HG03159 (cell line): ENCODE measurements around the gene SCNN1B.
"Not testable (repeated sequence)": the region's sequence is repeated elsewhere in the genome, so short reads cannot be mapped to it uniquely, and the experiment has no call there.

Experiments
- ATAC-seq: cut with Tn5 transposase; IDR thresholded peaks from one replicate; pipeline ENCODE4 v1.9.1; 2021; ENCODE audit warnings: mild to moderate bottlenecking, moderate library complexity; ENCODE audit not compliant: unreplicated experiment

SCNN1B gene

DNA sequence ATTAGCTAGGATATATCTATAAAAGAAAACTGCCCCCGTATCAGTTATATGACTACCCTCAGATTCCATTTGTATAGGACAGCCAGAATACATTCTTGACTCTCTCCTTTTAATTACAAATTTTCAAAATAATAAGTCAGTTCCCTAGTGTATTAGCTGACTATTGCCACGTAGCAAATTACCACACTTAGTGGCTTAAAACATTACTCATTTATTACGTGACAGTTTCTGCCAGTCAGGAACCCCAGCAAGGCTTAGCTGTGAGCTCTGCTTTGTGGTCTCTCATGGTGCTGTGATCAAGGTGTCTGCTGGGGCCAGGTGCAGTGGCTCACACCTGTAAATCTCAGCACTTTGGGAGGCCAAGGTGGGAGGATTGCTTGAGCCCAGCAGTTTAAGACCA, 13.9 kb upstream of the SCNN1B start:
- ATAC-seq = no peak

DNA sequence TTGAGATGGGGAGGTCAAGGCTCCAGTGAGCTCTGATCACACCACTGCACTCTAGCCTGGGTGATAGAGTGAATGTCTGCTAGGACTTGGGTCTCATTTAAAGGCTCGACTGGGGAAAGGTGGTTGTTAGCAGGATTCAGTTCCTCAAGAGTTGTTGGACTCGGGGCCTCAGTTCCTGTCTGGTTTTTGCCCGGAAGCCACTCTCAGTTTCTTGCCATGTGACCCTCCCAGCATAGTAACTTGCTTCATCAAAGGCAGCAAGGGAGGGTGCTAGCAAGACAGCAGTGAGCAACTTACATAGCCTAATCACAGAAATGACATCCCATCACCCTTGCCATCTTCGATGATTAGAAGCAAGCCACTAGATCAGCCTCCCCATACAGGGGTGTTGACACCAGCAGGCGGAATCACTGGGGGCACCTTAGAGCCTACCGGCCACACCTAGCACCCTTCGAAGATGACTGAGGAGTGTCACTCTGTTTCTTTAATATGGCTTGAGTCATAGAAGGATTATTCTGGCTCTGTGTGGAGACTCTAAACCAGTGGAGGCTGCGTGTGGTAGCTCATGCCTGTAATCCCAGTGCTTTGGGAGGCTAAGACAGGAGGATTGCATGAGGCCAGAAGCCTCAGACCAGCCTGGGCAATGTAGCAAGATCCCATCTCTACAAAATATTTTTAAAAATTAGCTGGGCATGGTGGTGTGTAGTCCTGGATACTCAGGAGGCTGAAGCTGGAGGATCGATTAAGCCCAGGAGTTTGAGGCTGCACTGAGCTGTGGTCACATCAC, 13.2 kb upstream of the SCNN1B start:
- ATAC-seq = no peak

DNA sequence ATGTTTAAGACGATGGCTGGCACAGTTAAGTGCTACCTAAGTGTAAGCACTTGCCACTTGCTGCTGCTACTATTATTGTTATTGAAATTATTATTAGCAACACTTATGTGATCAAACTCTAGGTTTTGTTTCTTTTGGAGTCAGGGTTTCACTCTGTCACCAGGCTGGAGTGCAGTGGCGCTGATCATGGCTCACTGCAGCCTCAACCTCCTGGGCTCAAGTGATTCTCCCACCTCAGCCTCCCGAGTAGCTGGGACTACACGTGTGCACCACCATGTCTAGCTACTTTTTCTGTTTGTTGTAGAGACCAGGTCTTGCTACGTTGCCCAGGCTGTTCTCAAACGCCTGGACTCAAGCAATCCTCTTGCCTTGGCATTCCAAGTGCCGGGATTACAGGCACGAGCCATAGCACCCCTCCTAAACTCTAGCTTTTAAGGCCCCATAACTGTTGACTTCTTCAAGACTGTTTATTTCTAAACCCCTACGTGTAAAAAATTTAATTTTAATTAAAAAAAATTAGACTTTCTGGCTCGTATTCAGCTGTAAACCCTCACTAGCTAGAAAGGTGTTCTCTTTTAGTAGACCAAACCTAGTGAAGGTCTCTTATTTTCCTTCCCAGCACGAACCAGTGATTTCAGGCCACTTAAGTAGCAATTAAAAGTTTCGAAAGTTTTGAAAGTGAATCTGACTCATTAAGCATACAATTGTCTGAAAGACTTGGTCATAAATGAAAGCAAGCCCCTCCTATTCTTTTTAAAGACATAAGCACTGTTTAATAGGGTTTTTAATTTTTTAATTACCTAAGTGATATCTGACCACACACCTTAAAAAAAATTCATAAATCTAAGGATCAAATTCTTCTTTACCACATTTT, 11.7 kb upstream of the SCNN1B start:
- ATAC-seq = no peak

DNA sequence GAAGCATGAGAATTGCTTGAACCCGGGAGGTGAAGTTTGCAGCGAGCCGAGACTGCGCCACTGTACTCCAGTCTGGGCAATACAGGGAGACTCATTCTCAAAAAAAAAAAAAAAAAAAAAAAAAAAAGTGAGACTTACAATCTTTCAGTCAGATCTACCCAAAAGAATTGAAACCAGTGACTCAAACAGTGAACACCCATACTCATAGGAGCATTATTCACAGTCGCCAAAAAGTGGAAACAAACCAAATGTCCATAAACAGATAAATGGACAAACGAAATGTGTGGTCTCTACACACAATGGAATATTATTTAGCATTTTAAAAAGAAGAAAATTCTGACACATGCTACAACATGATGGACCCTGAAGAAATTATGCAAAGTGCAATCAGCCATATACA, 9.1 kb upstream of the SCNN1B start:
- ATAC-seq = no peak

DNA sequence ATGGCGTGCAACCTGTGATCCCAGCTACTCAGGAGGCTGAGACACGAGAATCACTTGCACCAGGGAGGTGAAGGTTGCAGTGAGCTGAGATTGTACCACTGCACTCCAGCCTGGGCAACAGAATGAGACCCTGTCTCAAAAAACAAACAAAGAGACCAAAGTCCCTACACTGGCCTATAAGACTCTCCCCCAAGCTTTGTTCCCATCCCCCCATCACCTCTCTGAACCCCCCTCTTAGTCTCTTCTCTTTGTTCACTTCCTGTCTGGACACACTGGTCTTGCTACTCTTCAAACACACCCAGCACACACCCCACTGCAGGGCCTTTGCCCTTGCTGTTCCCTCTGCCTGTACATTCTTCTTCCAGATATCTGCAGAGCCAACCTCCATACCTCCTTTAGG, 7.8 kb upstream of the SCNN1B start:
- no peak for ATAC-seq

DNA sequence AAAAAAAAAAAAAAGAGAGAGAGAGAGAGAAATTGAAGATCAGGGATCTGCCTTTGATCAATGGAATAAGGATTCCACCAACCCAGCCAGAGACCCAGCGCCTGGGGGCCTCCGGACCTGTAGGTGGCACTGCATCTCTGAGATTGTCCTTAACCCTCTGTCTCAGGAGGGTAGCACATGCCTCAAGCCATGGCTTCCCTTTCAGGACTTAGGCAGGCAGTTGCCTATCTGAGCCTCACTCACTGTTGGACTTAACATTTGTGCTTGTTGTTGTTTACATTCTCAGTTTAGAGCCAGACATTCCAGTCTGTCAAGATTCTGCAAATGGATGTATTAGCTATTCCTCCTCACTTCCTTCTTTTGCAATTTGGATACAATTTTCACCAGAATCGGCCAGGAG, 5.1 kb upstream of the SCNN1B start:
- no peak for ATAC-seq

DNA sequence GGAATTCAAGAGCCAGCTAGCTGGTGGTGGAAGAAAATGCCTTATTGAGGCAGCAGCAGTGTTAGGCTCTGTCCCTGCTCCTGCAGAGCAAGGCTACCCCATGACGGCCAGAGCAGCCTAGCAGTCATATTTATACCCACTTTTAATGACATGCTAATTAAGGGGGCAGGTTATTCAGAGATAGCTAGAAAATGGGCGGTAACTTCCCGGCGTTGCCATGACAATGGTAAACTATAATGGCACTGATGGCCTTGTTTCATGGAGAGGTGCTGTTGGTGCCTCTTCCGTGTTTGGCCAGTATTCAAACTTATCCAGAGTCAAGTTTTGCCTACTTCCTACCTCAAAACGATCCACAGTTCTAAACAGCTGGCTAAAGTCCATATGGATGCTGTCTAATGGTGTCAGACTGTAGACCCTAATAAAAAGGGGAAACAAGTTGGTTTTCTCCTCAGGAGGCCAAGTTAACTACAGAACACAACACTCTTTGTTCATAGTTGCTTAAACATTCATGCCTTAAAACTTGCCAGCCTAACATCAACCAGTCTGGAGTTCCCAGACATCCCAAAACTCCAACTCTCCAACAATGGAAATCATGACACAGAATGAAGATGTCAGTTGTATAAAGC, 3.7 kb upstream of the SCNN1B start:
- no peak for ATAC-seq

DNA sequence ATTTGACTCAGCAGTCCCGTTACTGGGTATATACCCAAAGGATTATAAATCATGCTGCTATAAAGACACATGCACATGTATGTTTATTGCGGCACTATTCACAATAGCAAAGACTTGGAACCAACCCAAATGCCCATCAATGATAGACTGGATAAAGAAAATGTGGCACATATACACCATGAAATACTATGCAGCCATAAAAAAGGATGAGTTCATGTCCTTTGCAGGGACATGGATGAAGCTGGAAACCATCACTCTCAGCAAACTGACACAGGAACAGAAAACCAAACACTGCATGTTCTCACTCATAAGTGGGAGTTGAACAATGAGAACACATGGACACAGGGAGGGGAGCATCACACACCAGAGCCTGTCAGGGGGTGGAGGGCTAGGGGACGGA, 2.3 kb upstream of the SCNN1B start:
- ATAC-seq = not testable (repeated sequence)

DNA sequence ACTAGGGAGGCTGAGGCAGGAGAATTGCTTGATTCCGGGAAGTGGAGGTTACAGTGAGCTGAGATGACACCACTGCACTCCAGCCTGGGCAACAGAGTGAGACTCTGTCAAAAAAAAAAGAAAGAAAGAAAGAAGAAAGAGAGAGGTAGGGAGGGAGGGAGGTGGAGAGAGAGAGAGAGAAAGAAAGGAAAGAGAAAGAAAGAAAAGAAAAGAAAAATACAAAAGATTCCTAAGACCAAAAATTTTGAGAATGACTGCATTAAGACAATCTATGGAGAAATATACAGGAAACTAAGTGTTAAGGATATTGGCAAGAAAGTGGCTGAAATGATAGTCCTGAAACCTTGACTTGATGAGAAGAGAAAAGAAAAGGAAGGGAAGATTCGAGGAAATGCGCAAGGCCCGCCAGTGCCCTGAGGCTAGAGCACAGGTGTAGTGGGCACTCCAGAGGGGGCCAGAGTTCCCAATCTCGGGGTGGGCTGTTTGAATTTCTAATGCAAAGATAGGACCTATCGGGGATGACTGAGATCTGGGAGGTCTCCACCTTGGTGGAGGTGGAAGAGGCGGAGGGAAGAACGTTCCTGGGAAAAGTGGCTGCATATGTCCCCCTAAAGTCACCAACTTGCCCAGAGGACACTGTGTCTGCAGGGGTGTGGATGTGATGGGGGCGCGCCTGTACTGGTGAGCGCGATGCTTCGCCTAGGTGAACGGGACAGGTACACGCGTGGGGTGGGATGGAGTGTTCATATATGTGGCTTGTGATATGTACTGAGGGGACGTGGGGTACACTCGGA, 654 bp upstream of the SCNN1B start:
- no peak for ATAC-seq

DNA sequence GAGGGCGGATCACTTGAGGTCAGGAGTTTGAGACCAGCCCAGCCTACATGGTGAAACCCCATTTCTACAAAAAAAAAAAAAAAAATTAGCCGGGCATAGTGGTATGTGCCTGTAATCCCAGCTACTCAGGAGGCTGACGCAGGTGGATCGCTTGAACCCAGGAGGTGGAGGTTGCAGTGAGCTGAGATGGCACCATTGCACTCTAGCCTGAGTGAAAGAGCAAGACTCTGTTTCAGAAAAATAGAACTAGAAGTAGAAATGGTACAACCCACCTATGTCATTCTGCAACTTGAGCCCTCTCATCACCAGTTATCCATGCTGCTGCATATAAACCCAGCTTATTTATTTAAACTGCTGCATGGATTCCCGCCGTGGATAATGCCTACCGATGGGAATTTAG, 1.6 kb downstream of the SCNN1B start:
- ATAC-seq = no peak

DNA sequence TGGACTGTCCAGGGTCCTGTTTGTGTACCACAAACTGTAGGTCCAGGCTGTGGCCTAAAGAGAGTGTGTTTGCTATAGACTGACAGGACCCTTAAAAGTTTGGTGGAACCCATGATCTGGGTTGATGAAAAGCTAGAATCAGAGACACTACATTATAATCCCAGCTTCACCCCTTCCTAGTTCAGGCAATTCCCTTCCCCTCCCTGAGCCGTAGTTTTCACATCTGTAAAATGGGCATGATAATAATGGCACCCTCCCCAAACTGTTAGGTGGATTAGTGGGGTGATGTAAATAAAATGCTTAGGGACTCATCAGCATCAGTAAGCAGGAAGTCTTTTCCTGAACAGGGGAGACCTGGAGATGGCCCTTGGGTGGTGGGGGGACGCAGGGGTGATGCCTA, 2.5 kb downstream of the SCNN1B start:
- ATAC-seq = no peak

DNA sequence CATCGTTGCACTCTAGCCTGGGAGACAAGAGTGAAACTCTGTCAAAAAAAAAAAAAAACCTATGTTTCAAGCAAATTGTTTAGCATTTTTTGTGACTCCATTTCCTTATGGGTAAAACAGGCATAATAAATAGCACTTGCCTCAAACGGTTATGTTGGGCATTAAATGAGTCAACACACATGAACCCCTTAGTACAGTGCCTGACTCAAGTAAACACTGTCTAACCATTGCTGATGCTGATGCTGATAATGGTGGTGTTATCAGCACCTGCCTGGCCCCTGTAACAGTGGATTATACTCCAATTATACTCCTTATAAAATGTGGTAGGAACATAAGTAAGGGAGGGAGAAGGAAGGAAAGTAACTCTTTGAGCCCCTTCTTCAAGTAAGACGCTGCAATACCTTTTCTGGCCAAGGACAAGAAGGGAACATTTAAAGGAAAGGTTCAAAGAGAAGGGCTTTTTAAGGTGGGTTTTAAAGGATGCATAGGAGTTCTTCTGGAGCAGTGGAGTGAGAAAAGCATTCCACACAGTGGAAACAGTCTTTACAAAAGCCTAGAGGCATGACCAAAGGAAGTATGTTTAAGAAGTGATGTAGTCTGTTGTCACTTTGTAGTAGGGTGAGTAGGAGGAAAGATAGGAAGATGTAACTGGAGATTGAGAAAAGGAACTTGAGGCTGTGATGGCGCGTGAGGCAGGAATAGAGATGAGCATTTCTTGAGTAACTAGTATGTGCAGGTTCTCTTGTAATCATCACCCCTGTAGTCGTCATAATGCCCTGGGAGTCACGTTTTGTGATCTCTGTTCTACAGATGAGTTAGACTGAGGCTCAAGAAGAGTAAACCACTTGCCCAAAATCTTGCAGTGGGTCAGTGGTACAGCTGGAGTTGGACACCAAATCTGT, 4.3 kb downstream of the SCNN1B start:
- no peak for ATAC-seq

DNA sequence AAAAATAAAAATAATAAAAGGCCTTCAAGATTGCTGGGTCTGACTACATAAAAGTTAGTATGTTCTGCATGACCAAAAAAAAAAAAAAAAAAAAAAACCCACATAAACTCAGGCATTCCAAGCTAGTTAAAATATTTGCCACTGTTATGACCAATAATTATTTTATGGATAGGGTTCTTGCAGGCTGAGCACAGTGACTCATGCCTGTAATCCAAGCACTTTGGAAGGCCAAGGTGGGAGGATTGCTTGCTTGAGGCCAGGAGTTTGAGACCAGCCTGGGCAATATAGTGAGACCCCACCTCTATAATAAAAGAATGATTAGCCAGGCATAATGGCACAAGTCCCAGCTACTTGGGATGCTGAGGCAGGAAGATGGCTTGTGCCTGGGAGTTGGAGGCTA, 8.1 kb downstream of the SCNN1B start:
- ATAC-seq = no peak

DNA sequence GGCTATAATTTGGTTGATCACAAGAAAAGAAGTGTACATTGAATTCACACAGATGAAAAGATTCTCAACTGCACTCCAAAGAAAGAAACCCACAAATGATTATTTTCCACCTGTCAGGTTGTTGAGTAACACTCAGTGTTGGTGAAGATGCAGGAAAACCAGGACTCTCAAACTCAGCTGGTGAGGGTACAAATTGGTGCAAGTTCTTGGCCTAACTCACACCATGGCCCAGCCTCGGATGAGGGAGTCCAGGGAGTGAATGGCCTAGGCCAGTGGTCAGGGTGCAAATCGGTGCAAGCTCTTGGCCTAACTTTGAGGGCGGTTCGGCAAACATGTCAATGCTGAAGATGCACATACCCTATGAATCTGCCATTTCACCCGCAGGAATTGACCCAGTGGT, 8.6 kb downstream of the SCNN1B start:
- no peak for ATAC-seq

DNA sequence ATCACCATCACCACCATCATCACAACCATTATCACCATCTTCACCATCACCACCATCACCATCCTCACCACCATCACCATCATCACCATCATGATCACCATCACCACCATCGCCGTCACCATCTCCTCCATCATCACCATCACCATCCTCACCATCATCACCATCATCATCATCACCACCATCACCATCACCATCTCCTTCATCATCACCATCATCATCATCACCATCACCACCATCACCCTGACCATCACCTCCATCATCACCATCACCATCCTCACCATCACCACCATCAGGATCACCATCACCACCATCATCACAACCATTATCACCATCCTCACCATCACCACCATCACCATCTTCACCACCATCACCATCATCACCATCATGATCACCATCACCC, 14.1 kb downstream of the SCNN1B start:
- ATAC-seq = no peak

DNA sequence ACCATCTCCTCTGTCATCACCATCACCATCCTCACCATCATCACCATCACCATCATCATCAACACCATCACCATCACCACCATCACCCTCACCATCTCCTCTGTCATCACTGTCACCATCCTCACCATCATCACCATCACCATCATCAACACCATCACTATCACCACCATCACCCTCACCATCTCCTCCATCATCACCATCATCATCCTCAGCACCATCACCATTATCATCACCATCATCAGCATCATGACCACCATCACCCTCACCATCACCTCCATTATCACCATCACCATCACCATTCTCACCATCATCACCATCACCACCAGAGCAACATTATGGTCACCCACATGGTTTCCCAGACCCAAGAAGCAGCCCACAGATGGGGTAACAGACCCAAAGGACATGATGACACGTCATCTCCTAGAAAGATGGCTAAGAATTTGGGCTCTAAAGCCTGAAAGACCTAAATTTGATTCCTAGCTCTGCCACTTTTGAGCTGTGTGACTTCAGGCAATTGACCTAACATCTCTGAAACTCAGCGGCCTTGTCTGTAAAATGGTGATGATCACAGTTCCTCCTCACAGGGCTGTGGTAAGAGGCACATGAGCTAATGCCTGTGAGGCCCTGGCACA, 14.6 kb downstream of the SCNN1B start:
- ATAC-seq = no peak

DNA sequence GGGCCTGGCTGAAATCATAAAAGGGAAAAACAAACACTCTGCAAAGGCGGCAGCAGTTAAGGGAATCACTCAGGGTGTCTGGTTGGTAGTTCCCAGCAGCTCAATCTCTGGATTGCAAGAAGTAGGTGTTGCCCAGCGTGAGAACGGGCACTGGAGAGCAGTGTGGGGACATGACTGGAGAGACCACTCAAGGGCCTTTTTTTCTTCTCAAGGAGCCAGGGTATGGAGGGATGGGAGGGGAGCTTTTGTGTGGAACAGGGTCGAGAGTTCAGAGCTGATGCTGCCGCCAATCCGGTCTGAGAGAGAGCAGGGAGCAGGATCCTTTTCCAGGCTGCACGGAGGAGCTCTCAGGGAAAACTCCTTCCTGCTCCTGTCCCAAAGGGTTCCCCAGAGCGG, 15.2 kb downstream of the SCNN1B start:
- no peak for ATAC-seq

DNA sequence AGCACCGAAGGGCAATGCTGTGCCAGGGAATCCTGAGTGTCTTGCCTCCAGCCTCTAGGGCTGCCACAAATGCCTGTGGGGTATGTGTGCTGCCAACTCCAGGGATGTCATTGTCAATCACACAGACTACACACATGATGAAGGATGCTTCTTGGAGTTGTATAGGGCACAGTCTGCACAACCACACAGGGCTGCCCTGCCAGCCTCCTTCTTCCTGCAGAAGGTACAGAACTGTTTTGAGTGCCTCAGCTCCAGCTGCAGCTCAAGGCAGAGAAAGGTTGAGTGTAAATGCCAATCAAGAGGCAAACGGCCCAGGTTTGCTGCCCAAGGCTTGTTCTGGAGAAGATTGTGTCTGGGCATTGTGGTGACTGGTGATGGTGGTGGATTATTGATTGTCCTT, 15.6 kb downstream of the SCNN1B start:
- no peak for ATAC-seq

DNA sequence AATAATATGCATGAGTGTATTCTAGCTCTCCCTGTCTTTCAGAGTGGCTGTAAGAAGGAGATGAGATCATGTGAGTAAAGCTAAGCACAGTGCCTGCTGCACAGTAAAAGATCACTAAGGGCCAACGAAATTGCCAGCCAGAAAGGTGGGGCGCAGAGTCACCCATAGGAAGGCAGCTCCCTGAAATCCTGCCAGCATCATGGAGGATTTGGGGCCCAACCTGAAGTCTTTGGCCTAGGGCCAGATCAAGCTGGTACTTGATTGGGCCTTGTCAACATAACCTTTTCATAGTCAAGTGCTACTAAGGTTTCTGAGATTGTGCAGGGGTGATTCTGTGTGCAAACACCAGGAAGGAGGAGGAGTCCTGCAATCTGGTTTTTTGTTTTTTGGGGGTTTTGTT, 16.5 kb downstream of the SCNN1B start:
- ATAC-seq = no peak
